Ectodermal cell (in vitro differentiated cells): ENCODE results near the gene CACNA1H.
"Not testable (repeated sequence)": the region's sequence is repeated elsewhere in the genome, so short reads cannot be mapped to it uniquely, and the experiment has no call there.

Experiments used
- H3K27ac ChIP-seq: 2 replicates; pipeline ENCODE4 v1.7.0; 2013; ENCODE audit warnings: mild to moderate bottlenecking, low read depth, low read length; ENCODE audit not compliant: insufficient read depth, poor library complexity, severe bottlenecking
- H3K27me3 ChIP-seq: 2 replicates; pipeline ENCODE4 v1.7.0; 2013; ENCODE audit warnings: mild to moderate bottlenecking, low read length; ENCODE audit not compliant: insufficient read depth, control insufficient read depth, poor library complexity, severe bottlenecking
- H3K36me3 ChIP-seq: one replicate; pipeline ENCODE4 v1.7.0; 2013; ENCODE audit warnings: low read length; ENCODE audit not compliant: control insufficient read depth, insufficient read depth
- H3K4me1 ChIP-seq: one replicate; pipeline ENCODE4 v1.7.0; 2013; ENCODE audit warnings: low read length; ENCODE audit not compliant: control insufficient read depth, insufficient read depth
- H3K4me3 ChIP-seq: 2 replicates; pipeline ENCODE4 v1.7.0; 2013; ENCODE audit warnings: low read depth, low read length, control low read depth; ENCODE audit not compliant: insufficient read depth
- H3K9me3 ChIP-seq: 2 replicates; pipeline ENCODE4 v1.7.0; 2013; ENCODE audit warnings: mild to moderate bottlenecking, low read length, moderate library complexity; ENCODE audit not compliant: control insufficient read depth
- WGBS, 2 experiments: methylation state at CpG; one replicate each; pipeline ENCODE4 v1.1.7; 2013; ENCODE audit warnings: missing lambda C conversion rate in 2 of 2; 5-methylcytosine and 5-hydroxymethylcytosine counted together

CACNA1H gene

GRCh38 chr16:1225051-1225451, 72.1 kb downstream of the CACNA1H start, which contains the start of gene TPSG1:
Gene TPSG1, minus strand, starts transcription at chr16:1225268. Its CDS starts 16 bp downstream, at chr16:1225252.
- 89% methylated on average over 10 of the region's 10 CpGs for WGBS, 2 experiments
- H3K4me1 ChIP-seq, result peaks cover 3% of the 10 kb centered on the region
- no peaks in the 10 kb centered on the region for H3K36me3 ChIP-seq
- no peaks in the 10 kb centered on the region for H3K27me3 ChIP-seq
- H3K4me3 ChIP-seq, result no peak within 1 kb of the TSS
- no peak within 1 kb of the TSS for H3K27ac ChIP-seq
- no peaks in the 10 kb centered on the region for H3K9me3 ChIP-seq

GRCh38 chr16:1225728-1226311, 72.9 kb downstream of the CACNA1H start:
- not testable (repeated sequence) for H3K27ac ChIP-seq, H3K4me1 ChIP-seq, H3K4me3 ChIP-seq, H3K27me3 ChIP-seq, H3K9me3 ChIP-seq, H3K36me3 ChIP-seq
- 82% methylated on average over 24 of the region's 24 CpGs for WGBS, 2 experiments

- not testable (repeated sequence) for H3K36me3 ChIP-seq, H3K4me3 ChIP-seq, H3K9me3 ChIP-seq, H3K4me1 ChIP-seq, H3K27me3 ChIP-seq, H3K27ac ChIP-seq
- 66 to 78% methylated on average over 12 of the region's 14 CpGs for WGBS, 2 experiments
These were observed 73.8 kb downstream of the CACNA1H start for GRCh38 chr16:1226692-1227091.

- H3K4me1 ChIP-seq, H3K27me3 ChIP-seq, H3K9me3 ChIP-seq, H3K4me3 ChIP-seq, H3K36me3 ChIP-seq, H3K27ac ChIP-seq: not testable (repeated sequence)
- 85 to 87% methylated on average over 6 to 7 of the region's 7 CpGs for WGBS, 2 experiments
These were observed 75.3 kb downstream of the CACNA1H start for GRCh38 chr16:1228227-1228626.

- H3K27ac ChIP-seq, H3K36me3 ChIP-seq, H3K9me3 ChIP-seq, H3K4me3 ChIP-seq, H3K4me1 ChIP-seq, H3K27me3 ChIP-seq: not testable (repeated sequence)
- 93% methylated on average over 10 of the region's 13 CpGs for WGBS, 2 experiments
These were observed 76.6 kb downstream of the CACNA1H start for GRCh38 chr16:1229476-1229875.

GRCh38 chr16:1230084-1230470, 77.2 kb downstream of the CACNA1H start, which contains the start of gene TPSB2:
Gene TPSB2, minus strand, starts transcription at chr16:1230184. Its CDS starts 233 bp downstream, at chr16:1229951.
- not testable (repeated sequence) for H3K4me1 ChIP-seq, H3K9me3 ChIP-seq, H3K27me3 ChIP-seq, H3K4me3 ChIP-seq, H3K36me3 ChIP-seq, H3K27ac ChIP-seq
- WGBS, 2 experiments, result 45 to 70% methylated on average over 1 to 2 of the region's 11 CpGs

- not testable (repeated sequence) for H3K36me3 ChIP-seq, H3K27ac ChIP-seq, H3K27me3 ChIP-seq, H3K4me1 ChIP-seq, H3K4me3 ChIP-seq, H3K9me3 ChIP-seq
- 85 to 86% methylated on average over 17 of the region's 17 CpGs for WGBS, 2 experiments
These were observed 77.7 kb downstream of the CACNA1H start for GRCh38 chr16:1230471-1231212.

- H3K4me1 ChIP-seq, H3K36me3 ChIP-seq, H3K4me3 ChIP-seq, H3K27ac ChIP-seq, H3K9me3 ChIP-seq, H3K27me3 ChIP-seq: not testable (repeated sequence)
- WGBS, 2 experiments, result 87 to 89% methylated on average over 5 to 7 of the region's 7 CpGs
These were observed 78.4 kb downstream of the CACNA1H start for GRCh38 chr16:1231301-1231700.

GRCh38 chr16:1232049-1232748, 79.3 kb downstream of the CACNA1H start:
- H3K36me3 ChIP-seq, H3K4me3 ChIP-seq, H3K27me3 ChIP-seq, H3K27ac ChIP-seq, H3K4me1 ChIP-seq, H3K9me3 ChIP-seq: not testable (repeated sequence)
- no CpG with 5 or more reads among the region's 47 CpGs for whole genome bisulfite sequencing, 2 experiments

- WGBS, 2 experiments, result no CpG with 5 or more reads among the region's 29 CpGs
- H3K27me3 ChIP-seq, H3K9me3 ChIP-seq, H3K4me3 ChIP-seq, H3K4me1 ChIP-seq, H3K36me3 ChIP-seq, H3K27ac ChIP-seq: not testable (repeated sequence)
These were observed 83.8 kb downstream of the CACNA1H start for GRCh38 chr16:1236659-1237058.
